ENCODE measurements around the gene TADA2B.

TADA2B gene

DNA sequence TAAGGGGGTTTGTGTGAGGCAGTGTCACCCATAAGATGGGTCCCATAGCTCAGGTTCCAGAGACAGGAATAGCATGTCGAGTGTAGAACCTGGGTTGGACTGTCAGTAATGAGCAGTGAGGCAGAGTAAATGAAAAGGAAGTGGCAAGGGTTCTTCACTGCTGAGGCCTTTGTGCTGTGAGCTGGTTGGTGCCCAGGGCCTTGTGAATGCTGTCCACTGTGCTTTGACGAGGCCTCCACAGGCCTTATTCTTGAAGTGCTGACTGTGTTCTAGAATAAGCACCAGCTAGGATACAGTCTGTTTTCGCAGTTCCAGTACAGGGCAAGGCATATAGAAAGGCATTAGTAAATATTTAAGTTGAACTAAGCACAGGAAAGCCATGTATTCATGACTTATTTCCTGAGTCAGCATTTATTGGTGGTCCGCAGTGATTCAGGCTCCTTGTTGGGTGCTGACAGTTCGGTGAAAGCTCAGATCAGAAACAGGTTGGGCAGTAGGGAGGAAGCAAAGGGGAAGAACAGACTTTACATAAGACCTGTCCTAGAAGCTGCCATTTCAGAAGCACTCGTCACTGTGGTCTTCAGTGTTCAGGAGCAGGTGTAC is 25.6 kb upstream of the TADA2B start:
- no peak for DNase-seq (ENCODE audit: low spot score)

DNA sequence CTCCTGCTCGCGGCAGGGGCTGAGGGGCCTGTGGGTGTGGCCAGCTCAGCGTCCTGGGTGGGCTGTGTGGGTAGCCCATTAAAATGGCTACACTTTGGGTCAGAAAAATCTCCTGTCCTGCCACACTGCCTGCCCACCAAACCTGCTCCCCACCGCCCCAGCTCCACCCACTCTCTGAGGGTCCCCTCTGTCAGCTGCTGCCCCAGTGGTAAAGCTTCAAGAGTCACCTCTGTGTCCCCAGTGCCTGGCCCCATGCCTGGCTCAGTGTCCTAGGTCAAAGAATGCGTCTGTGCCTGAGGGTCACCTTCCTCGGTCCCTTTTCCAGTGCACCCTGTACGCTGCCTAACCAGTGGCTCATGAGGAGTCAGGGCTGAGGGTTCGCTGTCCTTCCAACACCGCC is 24.9 kb upstream of the TADA2B start:
- DNase-seq (ENCODE audit: low spot score) = no peak

DNA sequence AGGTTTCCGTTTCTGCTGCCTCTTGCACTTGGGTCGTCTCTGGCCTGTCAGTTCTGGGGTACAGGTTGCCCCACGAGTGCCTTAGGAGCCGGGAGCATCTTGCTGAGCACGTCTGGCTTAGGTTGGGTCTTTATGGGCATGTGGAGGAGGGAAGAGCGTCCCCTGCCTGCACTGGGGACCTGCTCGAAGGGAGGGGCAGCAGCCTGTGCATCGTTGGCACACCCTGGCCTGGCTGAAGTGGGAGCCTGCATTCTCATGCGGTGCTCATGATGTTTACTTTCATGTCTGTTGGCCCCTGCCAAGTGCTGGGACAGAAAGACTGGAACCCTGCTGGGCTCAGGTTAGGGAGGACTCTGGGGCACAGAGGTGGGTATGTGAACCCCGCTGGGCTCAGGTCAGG is 23.8 kb upstream of the TADA2B start:
- DNase-seq (ENCODE audit: low spot score) = no peak

DNA sequence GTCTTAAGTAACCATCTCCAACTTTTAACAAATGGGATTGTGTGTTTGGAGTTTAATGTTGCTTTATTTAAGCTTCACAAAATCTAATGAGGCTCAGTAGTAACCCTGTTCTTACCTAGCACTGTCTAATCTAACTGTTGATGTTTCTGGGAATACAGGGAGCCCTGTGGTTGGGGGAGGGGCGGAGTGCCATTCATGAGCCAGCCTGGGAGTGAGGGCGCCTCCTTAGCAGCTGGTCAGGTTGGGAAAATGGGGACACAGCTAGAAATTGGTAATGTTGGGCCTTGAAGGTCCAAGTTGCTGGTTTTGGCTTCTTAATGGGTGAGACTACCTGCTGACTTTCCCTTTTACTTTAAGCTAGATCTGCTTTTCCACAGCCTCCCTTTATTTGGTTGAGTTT is 22.9 kb upstream of the TADA2B start:
- no peak for DNase-seq (ENCODE audit: low spot score)

DNA sequence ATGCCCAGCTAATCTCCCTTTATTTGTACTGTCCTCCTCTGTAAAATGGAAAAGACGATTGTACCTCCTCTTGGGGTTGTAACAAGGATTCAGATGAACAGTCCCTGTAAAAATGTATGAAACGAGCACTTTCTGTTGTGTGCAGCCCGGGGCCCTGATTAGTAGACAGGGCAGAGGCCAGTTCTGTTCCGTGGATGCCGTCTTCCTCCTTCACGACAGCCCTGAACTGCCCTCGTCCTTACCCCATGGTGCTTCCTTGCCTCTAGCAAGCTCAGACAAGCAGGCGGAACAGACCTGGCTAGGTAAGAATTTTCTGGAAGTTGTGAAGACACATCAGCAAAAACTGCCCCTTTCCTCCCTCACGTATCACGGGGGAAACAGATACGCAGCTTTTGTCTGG is 22.3 kb upstream of the TADA2B start:
- DNase-seq (ENCODE audit: low spot score) = no peak

DNA sequence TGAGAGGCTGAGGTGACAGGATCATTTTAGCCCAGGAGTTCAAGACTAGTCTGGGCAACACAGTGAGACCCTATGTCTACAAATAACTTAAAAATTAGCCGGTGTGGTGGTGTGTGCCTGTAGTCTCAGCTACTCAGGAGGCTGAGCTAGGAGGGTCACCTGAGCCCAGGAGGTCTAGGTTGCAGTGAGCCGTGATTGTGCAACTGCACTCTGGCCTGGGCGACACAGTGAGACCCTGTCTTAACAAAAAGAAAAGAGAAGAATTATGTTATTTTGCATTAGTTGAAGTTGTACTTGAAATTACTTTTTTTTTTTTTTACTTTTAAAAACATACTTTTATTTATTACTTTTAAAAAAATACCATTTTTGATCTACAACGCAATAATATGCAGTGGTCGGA is 21.8 kb upstream of the TADA2B start:
- no peak for DNase-seq (ENCODE audit: low spot score)

DNA sequence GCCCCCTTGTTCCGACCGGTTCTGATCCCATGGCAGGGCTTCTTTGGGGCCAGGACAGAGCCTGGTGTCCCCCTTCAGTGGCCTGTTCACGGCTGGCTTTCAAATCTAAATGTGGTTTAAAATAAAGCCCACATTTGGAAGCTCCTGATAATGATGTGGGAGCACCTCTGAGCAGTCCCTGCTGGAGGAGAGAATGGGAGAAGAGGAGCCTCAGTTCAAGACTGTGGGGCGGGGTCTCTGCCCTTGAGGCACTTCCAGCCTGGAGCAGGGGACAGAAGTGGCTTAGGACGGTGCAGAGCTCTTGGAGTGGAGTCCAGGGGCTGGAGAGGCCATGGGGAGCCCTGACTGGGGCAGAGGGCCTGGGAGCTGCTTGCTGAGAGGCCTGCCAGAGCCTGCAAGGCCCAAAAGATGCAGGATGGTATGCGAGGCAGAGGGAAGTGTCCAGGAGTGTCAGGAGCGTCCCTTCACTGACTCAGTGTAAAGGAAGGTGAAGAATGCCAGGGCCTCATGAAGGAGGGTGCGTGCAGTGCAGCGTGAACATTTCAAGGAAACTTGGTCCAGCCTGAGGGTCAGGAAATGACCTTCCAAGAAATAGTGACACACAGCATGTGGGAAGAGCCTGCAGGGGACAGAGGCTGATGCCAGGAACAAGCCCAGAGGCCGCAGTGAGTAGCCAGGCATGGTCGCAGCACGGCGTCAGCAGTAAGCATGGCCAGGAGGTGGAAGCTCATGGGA is 21.1 kb upstream of the TADA2B start:
- no peak for DNase-seq (ENCODE audit: low spot score)

DNA sequence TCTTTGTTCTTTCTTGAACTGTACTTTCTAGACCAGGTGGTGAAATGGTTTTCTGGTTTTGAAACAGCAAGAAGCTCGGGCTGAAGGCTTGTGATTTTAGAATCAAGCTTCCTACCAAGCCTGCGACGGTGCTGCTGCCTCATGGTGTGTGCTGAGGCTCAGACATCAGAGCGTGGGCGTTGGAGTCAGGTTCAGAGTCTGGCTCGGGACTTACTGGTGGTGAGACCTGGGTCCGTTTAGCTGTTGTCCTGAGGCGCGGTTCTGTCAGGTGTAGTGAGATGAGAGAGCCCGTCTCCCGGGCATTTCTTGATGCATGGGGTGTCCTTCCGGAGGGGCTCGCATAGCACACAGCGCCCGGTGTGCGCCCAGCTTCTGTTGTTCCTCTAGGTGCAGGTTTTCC is 19.7 kb upstream of the TADA2B start:
- DNase-seq (ENCODE audit: low spot score) = no peak

DNA sequence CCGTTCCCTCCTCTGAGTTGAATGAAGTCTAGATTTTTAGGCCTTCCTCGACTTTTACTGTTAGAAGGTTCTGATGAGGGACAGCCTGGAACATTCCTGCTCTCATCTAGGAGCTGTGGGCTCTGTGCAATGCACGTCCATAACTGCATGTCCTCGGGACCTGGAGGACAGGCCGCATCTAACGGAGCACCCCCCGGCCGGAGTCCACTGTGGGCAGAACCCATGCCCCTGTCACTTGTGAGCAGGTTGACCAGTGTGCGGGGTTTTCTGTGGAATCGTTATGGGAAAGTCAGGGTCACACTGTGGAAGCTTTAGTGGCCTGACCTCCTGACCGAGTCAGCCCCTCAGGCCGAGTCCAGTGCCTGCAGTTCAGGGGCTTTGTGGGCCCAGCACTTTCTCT is 19.3 kb upstream of the TADA2B start:
- no peak for DNase-seq (ENCODE audit: low spot score)

DNA sequence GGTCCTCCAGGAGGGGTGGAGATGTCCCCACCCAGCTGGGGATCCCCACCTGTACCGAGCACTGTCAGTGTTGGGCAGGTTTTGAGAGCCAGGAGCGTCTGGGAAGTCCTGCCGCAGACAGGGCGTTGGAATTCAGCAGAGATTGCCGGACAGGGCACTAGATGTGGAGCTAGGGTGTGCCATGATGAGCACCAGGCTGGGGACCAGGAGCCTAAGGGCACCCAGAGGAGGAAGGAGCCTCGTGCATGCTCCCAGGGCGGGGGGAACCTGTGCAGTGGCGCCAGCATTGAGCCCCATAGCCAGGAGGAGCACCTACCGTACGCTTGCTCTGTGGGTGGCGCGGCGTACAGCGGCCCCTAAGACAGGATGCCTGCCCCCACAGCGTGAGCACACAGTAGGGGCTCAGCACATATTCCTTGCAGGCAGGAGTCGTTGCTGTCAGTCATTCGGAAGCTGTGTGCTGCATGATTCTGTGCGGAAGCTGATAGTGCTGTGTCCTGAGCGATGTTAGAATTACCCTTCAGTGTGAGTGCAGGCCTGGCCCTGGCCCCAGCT is 18.8 kb upstream of the TADA2B start:
- no peak for DNase-seq (ENCODE audit: low spot score)

DNA sequence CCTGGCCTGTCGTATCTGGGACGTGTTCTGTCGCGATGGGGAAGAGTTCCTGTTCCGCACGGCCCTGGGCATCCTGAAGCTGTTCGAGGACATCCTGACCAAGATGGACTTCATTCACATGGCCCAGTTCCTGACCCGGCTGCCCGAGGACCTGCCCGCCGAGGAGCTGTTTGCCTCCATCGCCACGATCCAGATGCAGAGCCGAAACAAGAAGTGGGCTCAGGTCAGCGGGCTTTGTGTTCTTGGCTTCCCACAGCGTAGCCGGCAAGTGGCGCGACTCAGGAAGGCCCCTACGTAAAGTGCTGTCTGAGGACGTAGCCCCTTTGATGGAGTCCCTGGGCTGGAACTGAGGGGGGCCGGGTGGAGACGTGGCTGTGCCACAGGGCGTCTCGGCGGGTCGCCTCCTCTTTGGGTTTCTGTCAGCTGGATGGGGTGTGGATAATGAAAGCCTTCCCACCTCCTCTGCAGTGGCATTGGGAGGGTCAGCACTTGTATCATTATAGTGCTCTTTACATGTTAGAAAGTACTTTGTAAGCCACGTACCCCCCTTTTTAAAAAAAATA is 18.1 kb upstream of the TADA2B start:
- no peak for DNase-seq (ENCODE audit: low spot score)

DNA sequence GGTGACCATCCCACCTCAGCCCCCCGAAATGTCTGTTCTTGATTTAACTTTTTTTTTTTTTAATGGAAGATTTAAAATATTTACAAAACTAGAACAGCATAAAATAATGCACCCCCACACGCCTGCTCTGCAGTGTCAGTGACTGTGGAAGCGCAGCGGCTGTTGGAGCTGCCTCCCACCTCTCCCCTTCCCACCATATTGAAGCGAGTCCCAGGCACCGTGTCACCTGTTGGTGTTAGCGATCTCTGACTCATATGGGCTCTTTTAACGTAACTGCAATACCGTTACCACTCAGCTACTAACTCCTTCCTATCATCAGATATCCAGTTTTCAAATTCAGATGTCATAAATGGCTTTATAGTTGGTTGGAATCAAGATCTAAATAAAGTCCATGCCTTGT is 17.1 kb upstream of the TADA2B start:
- no peak for DNase-seq (ENCODE audit: low spot score)

DNA sequence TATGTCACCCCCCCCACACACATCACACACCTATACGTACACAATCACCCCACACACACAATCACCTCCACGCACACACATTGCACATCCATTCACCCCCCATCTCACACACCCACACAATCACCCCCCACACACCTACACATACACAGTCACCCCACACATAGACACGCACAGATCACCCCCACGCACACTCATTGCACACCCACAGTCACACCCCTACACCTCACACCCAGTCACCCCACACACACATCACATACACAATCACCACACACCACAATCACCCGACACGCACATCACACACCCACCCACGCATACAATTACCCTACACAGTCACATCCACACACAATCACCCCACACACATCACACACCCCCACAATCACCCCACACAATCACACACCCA is 15.9 kb upstream of the TADA2B start:
- no peak for DNase-seq (ENCODE audit: low spot score)

DNA sequence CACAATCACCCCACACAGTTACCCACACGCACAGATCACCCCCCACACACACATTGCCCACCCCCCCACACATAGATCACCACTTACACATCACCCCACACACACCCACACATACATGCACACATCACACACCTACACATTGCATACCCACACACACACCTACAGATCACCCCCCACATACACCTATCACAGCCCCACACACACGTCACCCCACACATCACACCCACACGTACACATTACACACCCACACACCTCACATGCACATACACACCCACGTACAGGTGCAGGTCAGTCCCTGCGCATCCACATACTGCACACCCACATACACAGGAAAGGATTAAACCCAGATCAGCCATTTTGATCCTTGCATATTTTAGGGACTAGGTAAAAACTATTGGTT is 15.3 kb upstream of the TADA2B start:
- DNase-seq (ENCODE audit: low spot score) = no peak

DNA sequence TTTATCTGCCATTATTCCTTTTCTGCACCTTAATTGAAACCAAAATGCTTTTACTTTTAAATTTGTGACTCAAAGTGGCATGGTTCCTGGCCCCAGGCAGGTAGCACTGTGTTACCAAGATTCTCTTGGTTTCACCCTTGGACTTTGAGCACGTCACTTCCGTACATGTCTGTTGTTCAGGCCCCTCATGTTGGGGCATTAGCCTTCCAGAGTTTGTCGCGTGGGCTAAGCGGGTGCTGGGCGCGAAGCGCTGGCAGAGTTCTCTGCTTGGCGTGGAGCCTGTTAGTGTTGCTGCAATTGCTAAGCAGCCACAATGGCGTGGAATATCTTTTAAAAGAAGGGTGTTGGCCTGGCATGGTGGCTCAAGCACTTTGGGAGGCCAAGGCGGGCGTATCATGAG is 14.0 kb upstream of the TADA2B start:
- no peak for DNase-seq (ENCODE audit: low spot score)

DNA sequence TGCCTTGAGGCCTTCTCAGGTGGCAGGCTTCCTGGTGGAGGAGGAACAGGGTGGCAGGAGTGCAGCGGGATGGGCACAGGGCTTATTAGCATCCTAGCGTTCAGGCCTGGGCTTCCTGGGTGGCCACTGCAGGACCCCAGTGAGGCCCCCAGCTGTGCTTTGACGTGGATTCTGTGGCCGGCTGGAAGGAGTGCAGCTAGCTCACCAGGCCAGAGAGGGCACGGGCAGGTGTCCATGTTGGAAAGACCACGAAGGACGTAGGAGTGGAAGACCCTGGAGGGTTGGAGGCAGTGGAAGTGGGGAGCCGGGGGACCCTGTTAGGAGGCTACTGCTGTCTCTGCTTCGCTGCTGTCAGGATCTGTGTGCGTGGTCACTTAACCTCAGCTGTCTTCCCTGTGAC is 13.3 kb upstream of the TADA2B start:
- DNase-seq (ENCODE audit: low spot score) = no peak

DNA sequence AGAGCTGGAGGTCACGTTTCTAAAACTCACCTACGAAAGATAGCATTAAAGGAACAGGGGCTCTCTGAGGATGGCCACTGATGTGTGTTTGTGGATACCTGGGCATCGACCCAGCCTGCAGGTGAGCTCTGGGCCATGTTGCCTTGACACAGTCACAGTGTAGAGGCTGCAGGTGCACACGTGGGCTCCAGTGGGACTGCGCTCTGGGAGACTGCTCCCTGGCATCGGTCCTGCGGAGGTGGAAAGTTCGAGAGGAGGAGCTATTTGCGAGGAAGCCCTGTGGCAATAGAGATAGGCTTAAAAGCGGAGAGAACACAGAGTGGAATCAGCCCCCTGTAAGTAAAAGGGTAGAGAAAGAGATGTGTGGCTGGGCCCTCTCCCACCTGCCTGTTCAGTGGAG is 12.3 kb upstream of the TADA2B start:
- DNase-seq (ENCODE audit: low spot score) = no peak

DNA sequence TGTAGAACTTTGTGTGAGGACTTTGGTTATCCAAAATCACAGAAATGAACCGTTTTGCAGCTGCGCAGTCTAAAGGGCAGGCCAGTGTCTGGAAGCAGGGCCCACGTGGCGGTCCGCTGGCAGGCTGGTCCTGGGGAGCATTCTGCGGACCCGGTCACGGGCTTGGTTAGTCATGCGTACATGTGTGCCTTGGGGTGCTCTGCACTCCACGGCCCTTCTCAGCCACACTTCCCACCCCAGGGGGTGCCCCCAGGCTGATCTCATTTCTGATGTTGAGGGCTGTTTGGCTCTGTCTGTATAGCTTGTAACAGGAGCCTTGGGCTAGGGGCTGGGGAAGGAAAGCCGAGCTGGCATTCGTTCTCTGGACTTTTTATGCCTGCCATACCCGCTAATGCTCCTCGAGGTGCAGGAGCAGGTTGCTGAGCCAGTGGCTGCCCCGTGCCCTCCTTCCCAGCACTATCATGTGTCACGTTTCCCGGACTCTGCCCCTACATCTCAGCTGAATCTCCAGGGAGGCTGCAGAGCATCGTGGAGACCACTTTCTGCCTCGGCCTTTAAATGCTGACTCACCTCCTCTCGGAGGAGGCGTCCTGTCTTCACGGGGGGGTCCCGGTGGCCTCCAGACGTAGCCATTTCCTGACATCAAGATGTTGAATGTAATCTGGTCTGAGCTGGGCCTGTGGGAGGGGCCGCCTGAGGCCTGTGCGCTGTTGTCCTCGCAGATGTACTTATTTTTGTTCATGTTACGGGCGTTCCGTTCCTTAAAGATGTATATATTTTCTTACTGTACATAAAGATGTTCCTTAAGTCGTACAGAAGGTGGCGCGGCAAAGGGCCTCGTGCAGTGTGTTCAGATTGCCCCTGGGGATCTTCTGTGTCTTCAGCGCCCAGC is 11.4 kb upstream of the TADA2B start:
- DNase-seq (ENCODE audit: low spot score) = no peak

DNA sequence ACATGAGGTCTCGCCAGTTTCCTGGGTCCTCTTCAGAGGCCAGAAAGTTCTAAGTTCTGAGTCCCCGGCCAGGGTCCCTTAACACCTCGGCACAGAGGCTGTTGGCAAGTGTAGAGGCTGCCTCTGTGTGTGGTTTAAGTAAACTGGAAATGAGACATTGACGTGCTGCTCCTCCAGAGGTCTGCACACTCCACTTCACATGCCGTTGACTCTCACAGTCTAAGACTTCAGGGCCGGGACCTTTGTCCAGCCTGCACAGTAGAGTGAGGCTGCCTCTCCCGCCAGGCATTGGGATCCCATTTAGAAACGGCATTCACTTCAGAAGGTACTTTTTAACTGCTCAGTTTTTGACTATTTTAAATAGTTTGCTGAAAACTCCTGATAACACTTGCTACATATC is 10.6 kb upstream of the TADA2B start:
- no peak for DNase-seq (ENCODE audit: low spot score)

DNA sequence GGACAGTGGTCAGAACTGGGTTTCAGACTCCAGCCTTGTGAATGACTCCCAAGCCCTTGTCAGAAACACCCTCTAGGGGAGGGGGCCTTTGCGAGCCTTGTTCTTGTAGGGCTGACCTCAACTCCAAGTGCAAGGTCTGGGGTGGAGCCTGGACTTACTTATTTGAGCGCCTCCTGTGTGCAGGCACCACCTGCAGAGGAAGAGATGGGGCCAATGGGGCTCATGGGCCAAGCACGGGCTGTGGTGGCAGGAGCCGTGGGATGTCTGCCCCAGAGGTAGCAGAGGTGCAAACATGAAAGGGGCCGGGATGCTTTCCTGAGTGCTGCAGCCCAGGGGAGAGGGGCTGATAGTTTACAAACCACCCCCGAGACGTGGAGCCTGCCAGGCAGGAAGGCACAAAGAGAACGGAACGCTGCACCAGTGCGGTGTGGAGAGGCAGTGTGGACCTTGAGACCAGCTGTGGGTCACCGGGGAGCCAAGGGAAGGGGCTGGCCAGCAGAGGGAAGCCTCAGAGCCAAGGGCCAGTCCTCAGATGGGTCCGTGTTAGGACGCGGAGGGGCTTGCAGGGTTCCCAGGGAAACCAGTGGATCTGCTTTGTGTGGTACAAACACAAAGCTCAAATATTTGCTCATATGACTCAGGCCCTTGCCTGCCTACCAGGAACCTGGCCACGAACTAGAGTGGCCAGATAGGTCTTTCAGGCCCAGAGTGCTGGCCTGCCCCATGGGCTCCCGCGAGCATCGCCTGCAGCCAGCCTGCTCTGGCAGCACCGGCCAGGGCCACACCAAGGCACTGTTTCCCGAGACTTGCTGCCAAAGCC is 8.7 kb upstream of the TADA2B start:
- no peak for DNase-seq (ENCODE audit: low spot score)

DNA sequence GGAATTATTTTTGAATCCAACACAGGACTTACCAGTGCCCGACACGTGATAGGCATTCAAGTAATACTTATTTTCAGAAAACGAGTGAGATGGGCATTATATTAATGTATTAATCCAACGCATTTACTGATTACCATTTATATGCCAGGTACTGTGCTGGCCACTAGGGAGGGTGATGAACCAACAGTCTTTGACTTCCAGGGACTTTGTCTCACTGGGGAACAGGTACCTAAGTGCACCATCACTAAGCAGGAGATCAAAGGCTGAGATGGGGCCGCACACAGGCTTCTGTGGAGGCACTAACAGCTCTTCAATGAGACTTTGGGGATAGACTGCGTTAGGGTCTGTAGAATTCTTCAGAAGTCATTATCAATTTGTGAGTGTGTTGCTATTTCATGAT is 5.7 kb upstream of the TADA2B start:
- DNase-seq (ENCODE audit: low spot score) = no peak
